ENCODE measurements around the gene MTERF4.

DNA sequence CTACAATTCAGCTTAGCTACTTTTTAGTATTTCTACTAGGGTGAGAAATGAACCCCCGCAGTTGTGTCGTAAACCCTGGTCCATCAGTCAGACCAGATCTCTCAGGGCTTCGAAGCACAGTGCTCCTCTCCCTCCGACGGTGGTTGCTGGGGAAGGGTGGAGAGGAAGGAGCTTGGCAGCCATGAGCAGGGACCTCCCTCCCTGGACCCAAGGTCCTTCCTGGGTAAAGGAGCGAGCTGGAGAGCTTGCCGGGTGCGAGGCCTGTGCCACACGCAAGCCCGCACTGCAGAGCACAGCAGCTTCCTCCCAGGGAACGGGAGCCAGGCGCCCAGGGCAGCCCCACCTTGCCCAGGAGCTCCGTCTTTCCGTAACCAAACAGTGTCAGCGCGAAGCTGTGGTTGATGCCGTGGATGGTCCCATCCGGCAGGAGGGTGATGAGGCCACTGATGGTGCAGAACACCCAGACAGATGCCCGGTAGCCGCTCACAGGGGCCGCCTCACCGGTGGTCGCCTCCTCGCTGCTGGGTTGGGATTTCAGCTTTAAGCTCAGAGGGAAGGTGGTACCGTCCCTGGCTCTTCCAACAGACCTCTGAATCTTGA, 34.7 kb upstream of the MTERF4 start:
- TF ChIP-seq, protein P1, sequence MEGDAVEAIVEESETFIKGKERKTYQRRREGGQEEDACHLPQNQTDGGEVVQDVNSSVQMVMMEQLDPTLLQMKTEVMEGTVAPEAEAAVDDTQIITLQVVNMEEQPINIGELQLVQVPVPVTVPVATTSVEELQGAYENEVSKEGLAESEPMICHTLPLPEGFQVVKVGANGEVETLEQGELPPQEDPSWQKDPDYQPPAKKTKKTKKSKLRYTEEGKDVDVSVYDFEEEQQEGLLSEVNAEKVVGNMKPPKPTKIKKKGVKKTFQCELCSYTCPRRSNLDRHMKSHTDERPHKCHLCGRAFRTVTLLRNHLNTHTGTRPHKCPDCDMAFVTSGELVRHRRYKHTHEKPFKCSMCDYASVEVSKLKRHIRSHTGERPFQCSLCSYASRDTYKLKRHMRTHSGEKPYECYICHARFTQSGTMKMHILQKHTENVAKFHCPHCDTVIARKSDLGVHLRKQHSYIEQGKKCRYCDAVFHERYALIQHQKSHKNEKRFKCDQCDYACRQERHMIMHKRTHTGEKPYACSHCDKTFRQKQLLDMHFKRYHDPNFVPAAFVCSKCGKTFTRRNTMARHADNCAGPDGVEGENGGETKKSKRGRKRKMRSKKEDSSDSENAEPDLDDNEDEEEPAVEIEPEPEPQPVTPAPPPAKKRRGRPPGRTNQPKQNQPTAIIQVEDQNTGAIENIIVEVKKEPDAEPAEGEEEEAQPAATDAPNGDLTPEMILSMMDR (IDR thresholded peaks at IDR 0.05; ENCODE audit: low read depth, low read length), result no peak
- TF ChIP-seq POLR2A (IDR thresholded peaks at IDR 0.05; ENCODE audit: extremely low read depth, insufficient read length) (no peak), MYC (IDR thresholded peaks at IDR 0.05; ENCODE audit: low read depth, low read length) (no peak)
- TF ChIP-seq, protein P2, sequence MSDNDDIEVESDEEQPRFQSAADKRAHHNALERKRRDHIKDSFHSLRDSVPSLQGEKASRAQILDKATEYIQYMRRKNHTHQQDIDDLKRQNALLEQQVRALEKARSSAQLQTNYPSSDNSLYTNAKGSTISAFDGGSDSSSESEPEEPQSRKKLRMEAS (IDR thresholded peaks at IDR 0.05; ENCODE audit: low read depth, low read length), result no peak
